GM21717 (cell line): ENCODE data around the gene CDC37.

Experiments used
- ATAC-seq: cut with Tn5 transposase; IDR thresholded peaks from one replicate; pipeline ENCODE4 v1.9.1; 2021; ENCODE audit warnings: mild to moderate bottlenecking, moderate library complexity; ENCODE audit not compliant: unreplicated experiment

The CDC37 gene

GRCh38 chr19:10403137-10404021 lies at the start of gene CDC37:
Gene CDC37 (minus strand): TSS chr19:10403542. CDS start chr19:10403479, 63 bp downstream.
- ATAC-seq, result peak; percentile 55

GRCh38 chr19:10450853-10451609 lies 47.7 kb upstream of the CDC37 start:
- no peak for ATAC-seq

GRCh38 chr19:10450191-10450852 lies 47.0 kb upstream of the CDC37 start:
- no peak for ATAC-seq

GRCh38 chr19:10449037-10449436 lies 45.7 kb upstream of the CDC37 start:
- ATAC-seq, result no peak

DNA sequence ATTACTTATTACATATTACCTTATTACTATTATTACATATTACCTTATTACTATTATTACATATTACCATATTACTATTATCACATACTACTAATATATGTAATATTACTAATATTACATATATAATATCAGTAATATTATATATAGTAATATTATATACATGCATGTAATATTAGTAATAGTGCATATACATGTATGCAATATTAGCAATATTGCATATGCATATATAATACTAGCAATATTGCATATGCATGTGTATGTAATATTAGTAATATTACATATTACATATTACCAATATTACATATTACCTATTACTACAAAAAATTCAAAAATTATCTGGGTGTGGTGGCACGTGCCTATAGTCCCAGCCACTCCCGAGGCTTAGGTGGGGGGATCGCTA lies 39.4 kb upstream of the CDC37 start:
- no peak for ATAC-seq

DNA sequence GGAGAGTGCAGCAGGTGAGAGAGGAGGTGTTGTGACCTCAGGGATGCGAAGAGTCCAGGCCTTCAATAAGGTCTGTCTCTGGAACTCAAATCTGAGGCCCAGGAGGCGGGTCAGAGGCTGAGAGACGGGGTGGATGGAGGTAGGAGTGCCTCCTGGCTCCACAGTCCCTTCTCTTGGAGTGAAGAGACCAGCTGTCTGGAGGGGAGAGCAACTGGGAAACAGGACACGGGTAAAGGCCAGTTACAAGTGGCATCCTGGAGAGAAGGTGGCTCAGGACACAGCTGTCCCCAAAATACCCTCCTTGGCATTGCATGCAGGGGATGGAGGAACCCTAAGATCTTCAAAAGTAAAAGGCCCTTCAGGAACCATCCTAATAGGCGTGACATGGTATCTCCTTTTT lies 36.2 kb upstream of the CDC37 start:
- no peak for ATAC-seq

DNA sequence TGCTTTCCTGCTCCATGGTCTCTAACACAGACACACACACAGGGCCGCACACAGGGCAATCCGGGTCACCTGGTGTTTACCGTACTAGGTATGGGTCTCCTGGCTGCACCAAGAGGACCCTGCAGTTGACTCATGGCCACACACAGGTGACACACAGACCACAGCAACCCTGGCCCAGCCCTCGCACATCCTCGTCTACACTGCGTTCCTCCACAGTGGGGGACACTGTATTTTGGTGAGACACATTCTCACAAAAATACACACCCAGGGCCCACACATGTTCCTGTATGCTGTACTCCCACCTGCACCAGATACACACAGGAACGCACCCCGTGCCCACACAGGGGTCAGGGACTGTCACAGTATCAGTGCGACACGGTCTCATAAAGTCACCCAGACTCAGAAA lies 29.8 kb upstream of the CDC37 start:
- no peak for ATAC-seq

GRCh38 chr19:10432736-10433130 lies 29.4 kb upstream of the CDC37 start:
- no peak for ATAC-seq

GRCh38 chr19:10431943-10432735 lies 28.8 kb upstream of the CDC37 start:
- ATAC-seq, result no peak

GRCh38 chr19:10431254-10431942 lies 28.1 kb upstream of the CDC37 start:
- ATAC-seq, result no peak

- ATAC-seq, result no peak
Measured at GRCh38 chr19:10430505-10431253, 27.3 kb upstream of the CDC37 start.

DNA sequence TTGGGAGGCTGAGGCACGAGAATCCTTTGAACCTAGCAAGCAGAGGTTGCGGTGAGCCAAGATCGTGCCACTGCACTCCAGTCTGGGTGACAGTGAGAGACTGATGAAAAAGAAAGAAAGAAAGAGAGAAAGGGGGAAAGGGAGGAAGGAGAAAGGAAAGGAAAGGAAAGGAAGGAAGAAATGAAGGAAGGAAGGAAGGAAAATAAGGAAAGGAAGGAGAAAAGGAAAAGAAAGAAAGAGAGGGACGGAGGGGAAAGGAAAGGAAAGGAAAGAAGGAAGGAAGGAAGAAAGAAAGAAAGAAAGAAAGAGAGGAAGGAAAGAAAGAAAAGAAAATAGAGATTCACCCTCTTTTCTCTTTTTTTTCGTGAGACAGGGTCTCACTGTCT lies 25.6 kb upstream of the CDC37 start:
- ATAC-seq, result no peak

DNA sequence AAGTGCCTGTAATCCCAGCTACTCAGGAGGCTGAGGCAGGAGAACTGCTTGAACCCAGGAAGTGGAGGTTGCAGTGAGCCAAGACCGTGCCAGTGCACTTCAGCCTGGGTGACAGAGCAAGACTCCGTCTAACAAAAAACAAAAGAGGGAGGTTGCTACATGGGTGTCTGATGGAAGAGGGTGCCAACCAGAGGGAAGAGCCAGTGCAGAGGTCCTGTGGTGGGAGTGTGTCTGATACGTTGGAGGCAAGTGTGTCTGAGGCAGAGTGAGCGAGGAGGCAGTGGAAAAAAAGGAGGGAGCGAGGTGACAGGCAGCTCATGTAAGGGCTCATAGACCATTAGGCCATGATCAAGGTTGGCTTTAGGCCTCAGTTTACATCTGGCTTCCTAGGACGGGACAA lies 23.8 kb upstream of the CDC37 start:
- ATAC-seq, result no peak

- ATAC-seq, result no peak
Measured at GRCh38 chr19:10424011-10424637, 20.8 kb upstream of the CDC37 start.

- no peak for ATAC-seq
Measured at GRCh38 chr19:10422846-10423245, 19.5 kb upstream of the CDC37 start.

- no peak for ATAC-seq
Measured at GRCh38 chr19:10422046-10422461, 18.7 kb upstream of the CDC37 start.

DNA sequence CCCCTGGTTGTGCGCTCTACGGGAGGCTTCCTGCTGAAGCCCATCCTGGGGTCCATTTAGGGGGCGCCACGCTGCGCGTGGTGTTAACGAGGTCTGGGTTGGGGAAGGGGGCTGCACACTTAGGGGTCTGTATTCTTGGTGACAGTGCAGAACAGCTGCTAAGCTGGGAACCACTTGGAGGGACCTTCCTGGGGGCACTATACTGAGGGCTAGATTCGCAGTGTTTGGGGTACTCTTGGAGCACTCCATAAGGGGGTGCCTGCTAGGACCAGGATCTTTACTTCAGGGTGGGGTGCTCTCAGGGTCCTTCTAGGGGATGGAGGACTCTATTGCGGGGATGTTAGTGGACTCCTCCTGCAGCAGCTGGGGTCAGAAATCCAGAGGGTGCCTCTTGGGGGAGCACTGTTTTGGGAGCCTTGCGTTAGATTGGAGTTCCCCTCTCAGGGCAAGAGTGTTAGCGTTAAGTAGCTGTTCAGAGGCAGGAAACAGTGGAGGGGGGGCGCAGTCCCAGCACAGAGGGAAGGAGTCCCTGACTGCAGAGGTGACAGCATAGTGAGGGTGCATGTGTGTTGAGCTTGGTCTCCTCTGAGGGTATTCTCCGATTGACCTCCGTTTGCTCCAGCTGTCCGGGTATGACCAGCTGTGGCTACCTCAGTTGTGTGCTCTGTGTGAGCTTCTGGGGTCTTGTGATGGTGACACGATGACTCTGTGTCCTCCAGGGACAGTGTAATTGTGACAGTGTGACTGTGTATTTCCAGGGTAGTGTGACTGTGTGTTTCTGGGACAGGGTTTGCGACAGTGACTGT lies 18.1 kb upstream of the CDC37 start:
- no peak for ATAC-seq
